ENCODE data around the gene KPNA6.

DNA sequence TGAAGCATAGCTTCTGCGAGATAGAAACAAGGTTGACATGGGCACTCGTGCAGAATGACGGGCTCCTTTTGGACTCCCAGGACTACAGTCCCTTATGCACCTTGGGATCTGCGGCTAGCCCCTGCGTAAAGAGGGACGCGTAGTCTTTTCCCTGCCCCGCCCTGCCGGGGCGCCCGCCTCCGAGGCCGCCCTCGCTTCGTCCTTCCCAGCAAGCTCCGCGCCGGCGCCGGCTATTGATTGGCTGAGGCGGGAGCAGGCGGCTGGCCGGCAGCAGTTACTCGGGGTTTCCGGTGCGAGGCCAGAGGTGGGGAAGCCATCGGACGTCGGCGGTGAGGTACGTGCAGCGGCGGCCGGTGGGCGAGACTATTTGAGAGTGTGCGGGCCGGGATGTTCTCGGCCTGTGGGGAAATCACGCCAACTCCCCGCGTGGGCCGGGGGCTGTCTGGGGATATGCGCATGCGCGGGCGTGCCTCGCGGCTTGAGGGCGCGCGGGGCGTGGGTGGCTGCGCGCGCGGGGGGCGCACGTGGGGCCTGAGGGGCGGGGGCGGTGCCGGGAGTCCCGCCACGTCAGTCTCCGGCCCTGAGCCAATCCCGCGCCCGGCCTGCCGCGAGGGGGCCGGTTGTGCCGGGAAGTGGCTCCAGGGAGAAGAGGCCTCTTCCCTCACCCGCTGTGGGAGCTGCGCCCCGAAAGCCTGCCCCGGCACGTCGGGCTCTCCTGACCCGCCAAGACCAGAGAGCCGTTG, 71.8 kb downstream of the KPNA6 start, which contains the start of gene TXLNA:
- TF ChIP-seq, protein P1, sequence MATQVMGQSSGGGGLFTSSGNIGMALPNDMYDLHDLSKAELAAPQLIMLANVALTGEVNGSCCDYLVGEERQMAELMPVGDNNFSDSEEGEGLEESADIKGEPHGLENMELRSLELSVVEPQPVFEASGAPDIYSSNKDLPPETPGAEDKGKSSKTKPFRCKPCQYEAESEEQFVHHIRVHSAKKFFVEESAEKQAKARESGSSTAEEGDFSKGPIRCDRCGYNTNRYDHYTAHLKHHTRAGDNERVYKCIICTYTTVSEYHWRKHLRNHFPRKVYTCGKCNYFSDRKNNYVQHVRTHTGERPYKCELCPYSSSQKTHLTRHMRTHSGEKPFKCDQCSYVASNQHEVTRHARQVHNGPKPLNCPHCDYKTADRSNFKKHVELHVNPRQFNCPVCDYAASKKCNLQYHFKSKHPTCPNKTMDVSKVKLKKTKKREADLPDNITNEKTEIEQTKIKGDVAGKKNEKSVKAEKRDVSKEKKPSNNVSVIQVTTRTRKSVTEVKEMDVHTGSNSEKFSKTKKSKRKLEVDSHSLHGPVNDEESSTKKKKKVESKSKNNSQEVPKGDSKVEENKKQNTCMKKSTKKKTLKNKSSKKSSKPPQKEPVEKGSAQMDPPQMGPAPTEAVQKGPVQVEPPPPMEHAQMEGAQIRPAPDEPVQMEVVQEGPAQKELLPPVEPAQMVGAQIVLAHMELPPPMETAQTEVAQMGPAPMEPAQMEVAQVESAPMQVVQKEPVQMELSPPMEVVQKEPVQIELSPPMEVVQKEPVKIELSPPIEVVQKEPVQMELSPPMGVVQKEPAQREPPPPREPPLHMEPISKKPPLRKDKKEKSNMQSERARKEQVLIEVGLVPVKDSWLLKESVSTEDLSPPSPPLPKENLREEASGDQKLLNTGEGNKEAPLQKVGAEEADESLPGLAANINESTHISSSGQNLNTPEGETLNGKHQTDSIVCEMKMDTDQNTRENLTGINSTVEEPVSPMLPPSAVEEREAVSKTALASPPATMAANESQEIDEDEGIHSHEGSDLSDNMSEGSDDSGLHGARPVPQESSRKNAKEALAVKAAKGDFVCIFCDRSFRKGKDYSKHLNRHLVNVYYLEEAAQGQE (IDR thresholded peaks at IDR 0.05; ENCODE audit: low read depth, low read length) = no peak
- TF ChIP-seq ZNF274 (IDR thresholded peaks at IDR 0.05; ENCODE audit: insufficient read depth, insufficient read length) = no peak
- TF ChIP-seq TARDBP (IDR thresholded peaks at IDR 0.05; ENCODE audit: borderline replicate concordance) = no peak; the same call in 1 of the 2 replicates
- TF ChIP-seq EP300 (IDR thresholded peaks at IDR 0.05; ENCODE audit: borderline replicate concordance in 1 of 2, control insufficient read depth in 1 of 2, low read depth in 2 of 2, low read length in 2 of 2) = peak in 1 of 2 experiments; percentile 33; a peak in 1 of 4 replicates
- TF ChIP-seq KDM1A (IDR thresholded peaks at IDR 0.05; ENCODE audit: borderline replicate concordance) = no peak
- TF ChIP-seq, protein P2, sequence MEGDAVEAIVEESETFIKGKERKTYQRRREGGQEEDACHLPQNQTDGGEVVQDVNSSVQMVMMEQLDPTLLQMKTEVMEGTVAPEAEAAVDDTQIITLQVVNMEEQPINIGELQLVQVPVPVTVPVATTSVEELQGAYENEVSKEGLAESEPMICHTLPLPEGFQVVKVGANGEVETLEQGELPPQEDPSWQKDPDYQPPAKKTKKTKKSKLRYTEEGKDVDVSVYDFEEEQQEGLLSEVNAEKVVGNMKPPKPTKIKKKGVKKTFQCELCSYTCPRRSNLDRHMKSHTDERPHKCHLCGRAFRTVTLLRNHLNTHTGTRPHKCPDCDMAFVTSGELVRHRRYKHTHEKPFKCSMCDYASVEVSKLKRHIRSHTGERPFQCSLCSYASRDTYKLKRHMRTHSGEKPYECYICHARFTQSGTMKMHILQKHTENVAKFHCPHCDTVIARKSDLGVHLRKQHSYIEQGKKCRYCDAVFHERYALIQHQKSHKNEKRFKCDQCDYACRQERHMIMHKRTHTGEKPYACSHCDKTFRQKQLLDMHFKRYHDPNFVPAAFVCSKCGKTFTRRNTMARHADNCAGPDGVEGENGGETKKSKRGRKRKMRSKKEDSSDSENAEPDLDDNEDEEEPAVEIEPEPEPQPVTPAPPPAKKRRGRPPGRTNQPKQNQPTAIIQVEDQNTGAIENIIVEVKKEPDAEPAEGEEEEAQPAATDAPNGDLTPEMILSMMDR (IDR thresholded peaks at IDR 0.05 in 2 of 3, conservative IDR thresholded peaks at IDR 0.05 in 1 of 3; ENCODE audit: control insufficient read depth in 2 of 3, extremely low read depth in 1 of 3, insufficient read depth in 1 of 3, low read depth in 3 of 3, low read length in 3 of 3) = no peak
- TF ChIP-seq CHD4 (IDR thresholded peaks at IDR 0.05) = no peak
- TF ChIP-seq TCF7 (IDR thresholded peaks at IDR 0.05; ENCODE audit: borderline replicate concordance) = no peak
- TF ChIP-seq MYC (IDR thresholded peaks at IDR 0.05; ENCODE audit: insufficient read depth, insufficient read length, insufficient replicate concordance, low read length, severe bottlenecking) = peak; percentile 96
- no peak for TF ChIP-seq EZH2 (IDR thresholded peaks at IDR 0.05; ENCODE audit: borderline replicate concordance, control insufficient read depth, low read depth, low read length)
- TF ChIP-seq EGR1 (IDR thresholded peaks at IDR 0.05; ENCODE audit: borderline replicate concordance in 1 of 2, low read depth in 2 of 2, low read length in 2 of 2) = peak; percentile 57 to 99
- TF ChIP-seq POLR2AphosphoS2 (IDR thresholded peaks at IDR 0.05; ENCODE audit: low read depth, low read length) = peak; percentile 74; the same call in 1 of the 2 replicates
